Fibroblast of villous mesenchyme (primary cell): ENCODE measurements around the gene RPL39. TPM values are rescaled to one million over a fixed set of nuclear protein-coding genes. Genes with fewer than 3 reads are reported as not detected.
"Not testable (repeated sequence)": the region's sequence is repeated elsewhere in the genome, so short reads cannot be mapped to it uniquely, and the experiment has no call there.

Experiments used
- DNase-seq: peaks from one replicate; pipeline ENCODE4 v3.0.0-alpha.2; 2010; ENCODE audit warnings: low read depth
- H3K4me3 ChIP-seq: 2 replicates; pipeline ENCODE4 v1.5.1; 2011; ENCODE audit warnings: low read depth, mild to moderate bottlenecking, low read length
- total RNA-seq: library from RNA; depleted of rRNA; stranded (reverse); fragments of >200 nt; gene quantifications from 2 replicates; pipeline ENCODE4 v1.2.3, GENCODE V29; 2012
- TF ChIP-seq, protein P1 (sequence below): IDR thresholded peaks from 2 replicates; pipeline ENCODE4 v1.5.1; 2012; ENCODE audit warnings: low read depth, mild to moderate bottlenecking, low read length; ENCODE audit not compliant: insufficient read depth

RPL39 gene
- total RNA-seq, 1 donor, result 1,300 TPM

DNA sequence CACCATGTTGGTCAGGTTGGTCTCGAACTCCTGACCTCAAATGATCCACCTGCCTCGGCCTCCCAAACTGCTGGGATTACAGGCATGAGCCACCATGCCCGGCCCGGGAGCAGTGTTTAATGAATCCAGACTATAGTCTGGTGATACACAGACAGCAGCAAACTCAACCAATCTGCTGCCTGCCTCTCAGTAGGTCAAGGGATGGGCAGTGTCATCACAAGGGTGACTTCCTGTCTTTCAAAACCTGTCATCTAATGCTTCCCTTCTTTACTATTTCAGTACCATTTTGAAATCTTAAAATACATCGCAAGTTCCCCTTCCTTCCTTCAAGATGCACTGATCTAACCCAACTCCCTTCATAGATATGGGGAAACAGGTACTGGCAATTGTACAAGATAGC, 8.4 kb downstream of the RPL39 start:
- no peak overlapping the region for H3K4me3 ChIP-seq
- TF ChIP-seq, protein P1, sequence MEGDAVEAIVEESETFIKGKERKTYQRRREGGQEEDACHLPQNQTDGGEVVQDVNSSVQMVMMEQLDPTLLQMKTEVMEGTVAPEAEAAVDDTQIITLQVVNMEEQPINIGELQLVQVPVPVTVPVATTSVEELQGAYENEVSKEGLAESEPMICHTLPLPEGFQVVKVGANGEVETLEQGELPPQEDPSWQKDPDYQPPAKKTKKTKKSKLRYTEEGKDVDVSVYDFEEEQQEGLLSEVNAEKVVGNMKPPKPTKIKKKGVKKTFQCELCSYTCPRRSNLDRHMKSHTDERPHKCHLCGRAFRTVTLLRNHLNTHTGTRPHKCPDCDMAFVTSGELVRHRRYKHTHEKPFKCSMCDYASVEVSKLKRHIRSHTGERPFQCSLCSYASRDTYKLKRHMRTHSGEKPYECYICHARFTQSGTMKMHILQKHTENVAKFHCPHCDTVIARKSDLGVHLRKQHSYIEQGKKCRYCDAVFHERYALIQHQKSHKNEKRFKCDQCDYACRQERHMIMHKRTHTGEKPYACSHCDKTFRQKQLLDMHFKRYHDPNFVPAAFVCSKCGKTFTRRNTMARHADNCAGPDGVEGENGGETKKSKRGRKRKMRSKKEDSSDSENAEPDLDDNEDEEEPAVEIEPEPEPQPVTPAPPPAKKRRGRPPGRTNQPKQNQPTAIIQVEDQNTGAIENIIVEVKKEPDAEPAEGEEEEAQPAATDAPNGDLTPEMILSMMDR, result no peak
- no peak for DNase-seq

DNA sequence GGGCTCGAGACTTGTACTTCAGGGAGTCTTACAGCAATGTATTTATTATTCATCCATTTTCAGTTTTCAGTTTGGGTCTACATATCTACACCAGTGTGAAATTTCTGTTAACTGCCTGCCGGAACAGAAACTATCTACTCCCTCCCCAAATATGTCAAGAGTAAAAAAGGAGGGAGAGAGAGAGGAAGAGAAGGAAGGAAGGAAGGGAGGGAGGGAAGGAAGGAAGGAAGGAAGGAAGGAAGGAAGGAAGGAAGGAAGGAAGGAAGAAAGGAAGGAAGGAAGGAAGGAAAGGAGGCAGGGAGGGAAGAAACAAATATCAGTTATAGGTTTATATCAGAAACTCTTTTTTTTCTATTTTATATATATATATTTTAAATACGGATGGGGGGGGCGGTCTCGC, 12.6 kb downstream of the RPL39 start:
- no peak for DNase-seq
- TF ChIP-seq, protein P1, result no peak
- H3K4me3 ChIP-seq, result no peak overlapping the region

DNA sequence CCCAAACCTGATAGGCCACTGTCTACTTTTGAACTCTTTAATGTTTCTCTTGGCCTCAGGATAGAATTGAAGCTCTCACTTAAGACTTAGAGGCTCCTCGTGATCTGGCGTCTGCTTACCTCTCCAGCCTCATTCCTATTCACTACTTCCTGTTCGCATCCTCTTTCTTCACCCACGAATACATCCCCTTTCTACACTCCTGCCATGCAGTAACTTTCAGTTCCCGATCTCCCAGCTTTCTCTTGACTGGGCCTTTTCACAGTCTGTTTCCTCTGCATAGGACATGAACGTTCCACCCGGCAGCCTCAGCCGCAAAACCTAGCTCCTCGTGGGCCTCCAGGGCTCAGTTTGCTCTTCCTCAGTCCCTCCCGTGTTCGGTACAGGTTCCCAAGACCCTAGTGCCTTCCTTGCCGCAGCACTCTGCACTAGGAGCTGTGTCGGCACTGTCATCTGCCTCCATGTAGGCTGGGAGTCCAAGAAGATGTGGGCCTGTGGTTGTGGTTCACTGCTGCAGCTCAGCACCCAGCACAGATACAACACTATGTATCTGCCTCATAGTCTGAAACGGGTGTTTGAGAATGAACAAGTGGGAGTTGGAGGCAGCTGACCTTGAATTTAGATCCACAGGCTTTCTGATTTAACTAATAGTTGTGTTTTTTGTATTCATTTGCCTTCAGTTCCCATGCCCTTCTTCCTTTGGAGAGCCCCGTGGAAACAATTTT, 15.8 kb downstream of the RPL39 start:
- DNase-seq, result no peak
- H3K4me3 ChIP-seq, result no peak overlapping the region
- TF ChIP-seq, protein P1, result no peak

DNA sequence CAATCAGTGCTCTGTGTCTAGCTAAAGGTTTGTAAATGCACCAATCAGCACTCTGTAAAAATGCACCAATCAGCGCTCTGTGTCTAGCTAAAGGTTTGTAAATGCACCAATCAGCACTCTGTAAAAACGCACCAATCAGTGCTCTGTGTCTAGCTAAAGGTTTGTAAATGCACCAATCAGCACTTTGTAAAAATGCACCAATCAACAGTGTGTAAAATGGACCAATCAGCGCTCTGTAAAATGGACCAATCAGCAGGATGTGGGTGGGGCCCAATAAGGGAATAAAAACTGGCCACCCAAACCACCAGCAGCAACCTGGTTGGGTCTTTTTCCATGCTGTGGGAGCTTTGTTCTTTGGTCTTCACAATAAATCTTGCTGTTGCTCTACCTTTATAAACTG, 22.0 kb downstream of the RPL39 start:
- not testable (repeated sequence) for DNase-seq, H3K4me3 ChIP-seq

DNA sequence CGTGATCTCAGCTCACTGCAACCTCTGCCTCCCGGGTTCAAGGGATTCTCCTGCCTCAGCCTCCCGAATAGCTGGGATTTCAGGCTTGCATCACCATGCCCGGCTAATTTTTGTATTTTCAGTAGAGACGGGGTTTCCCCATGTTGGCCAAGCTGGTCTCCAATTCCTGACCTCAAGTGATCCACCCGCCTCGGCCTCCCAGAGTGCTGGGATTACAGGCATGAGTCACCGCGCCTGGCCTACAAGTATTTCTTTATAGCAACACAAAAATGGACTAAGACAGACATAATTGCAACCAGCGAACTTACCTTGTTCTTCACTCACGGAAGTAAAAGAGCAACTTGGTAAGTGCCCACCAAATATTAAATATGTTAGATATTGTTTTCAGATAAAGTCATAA, 23.0 kb downstream of the RPL39 start:
- not testable (repeated sequence) for H3K4me3 ChIP-seq
- peak; percentile 49 for DNase-seq

DNA sequence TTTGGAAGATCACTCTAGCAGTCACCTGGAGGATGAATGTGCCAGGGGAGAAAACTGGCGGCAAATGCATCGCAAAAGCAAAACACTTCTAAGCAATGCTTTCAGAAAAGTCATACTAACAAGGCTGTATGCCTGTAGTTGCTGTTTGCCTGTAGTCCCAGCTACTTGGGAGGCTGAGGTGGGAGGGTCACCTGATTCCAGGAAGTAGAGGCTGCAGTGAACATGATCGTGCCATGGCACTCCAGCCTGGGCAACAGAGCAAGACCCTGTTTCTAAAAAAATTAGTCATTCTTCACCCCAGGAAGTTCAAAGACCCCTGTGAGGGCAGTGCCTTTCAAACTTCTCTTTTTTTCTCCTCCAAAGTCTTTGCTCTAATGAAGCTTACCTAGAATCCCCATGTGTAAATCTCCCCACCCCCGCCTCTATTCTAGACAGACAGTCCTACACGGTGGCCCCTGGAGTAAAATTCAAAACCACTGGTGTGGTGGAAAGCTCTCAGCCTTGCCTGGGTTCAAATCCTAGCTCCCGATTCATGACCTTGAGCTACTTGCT, 27.5 kb downstream of the RPL39 start:
- H3K4me3 ChIP-seq, result no peak overlapping the region
- no peak for DNase-seq
- TF ChIP-seq, protein P1, result no peak

DNA sequence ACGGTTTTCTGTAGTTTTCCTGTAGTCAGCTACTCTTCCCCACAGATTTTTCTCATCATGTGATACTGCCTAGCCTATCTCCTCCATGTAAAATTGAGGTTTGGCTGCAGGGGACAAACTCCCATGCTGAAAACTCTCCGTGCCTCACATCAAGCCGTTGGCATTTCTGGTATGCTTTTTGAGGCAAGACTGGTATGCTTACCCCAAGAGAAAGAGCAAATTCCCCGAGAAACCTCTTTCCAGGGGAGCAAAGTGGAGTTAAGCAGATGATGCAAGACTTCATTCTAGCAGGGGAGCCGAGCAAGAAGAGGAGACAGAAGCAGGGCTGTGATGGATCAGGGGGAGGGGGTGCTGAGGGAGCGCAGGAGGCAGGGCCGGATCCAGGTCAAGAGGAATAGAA, 28.2 kb downstream of the RPL39 start:
- H3K4me3 ChIP-seq, result no peak overlapping the region
- peak; percentile 58 for DNase-seq
- TF ChIP-seq, protein P1, result no peak

DNA sequence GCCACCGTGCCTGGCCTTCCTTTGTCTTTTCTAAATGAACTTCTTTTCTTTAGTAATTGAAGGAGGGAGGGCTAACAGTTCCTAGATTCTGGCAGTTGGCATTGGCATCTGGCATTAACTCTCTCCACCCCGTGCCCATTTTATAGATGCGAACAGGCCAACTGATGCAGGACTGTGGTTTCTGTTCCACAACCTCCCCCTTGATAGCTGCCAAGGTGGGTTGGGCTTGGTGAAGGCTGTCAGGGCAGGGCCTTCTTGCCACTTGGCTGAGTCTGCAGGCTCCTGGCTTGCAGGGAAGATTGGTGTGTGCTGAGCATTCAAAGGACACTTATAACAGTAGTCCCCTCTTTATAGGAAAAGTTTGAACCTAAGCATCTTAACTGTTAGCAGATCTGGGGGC, 28.7 kb downstream of the RPL39 start:
- DNase-seq, result no peak
- TF ChIP-seq, protein P1, result no peak
- H3K4me3 ChIP-seq, result no peak overlapping the region
